ENCODE data around the gene LRCOL1. TPM values are rescaled to one million over a fixed set of nuclear protein-coding genes. Genes with fewer than 3 reads are reported as not detected.

LRCOL1 gene
- total RNA-seq, 1 experiment from 2014 or later = not detected

DNA sequence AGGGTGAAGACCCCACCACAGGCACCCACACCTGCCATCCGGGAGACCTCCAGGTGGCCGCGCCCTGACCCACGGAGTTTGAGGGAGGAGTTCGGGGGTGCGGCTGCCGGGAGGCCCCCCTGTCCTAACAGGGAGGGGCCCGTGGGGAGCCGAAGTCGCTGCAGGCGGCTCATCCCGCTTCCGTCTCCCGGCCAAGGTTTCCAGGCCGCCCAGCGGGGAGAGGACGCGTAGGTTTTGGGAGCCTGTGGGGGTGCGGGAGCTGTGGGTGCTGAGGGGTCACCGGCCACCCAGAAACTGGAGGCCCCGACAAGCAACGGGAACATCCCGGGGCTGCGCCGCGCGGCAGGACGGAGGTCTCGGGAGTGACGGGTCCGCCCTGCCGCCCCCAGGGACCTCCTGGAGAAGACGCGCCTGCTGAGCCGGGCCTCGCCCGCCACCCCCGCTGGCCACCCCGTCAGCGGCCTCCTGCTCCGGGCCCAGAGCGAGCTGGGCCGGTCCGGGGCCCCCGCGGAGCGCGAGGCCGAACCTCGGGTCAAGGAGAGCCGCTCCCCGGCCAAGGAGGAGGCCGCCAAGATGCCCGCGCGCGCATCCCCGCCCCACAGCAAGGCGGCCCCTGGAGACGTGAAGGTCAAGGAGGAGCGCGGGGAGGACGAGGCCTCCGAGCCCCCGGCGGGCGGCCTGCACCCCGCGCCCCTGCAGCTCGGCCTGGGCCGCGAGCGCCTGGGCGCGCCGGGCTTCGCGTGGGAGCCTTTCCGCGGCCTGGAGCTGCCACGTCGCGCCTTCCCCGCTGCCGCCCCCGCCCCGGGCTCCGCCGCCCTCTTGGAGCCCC lies 27.6 kb downstream of the LRCOL1 start:
- in situ Hi-C loops (cut with HindIII; ENCODE audit: low pct_unique_long_range_greater_than_20kb, low sequenced_read_pairs) = no loop called here
- CTCF ChIA-PET = no interaction called here

DNA sequence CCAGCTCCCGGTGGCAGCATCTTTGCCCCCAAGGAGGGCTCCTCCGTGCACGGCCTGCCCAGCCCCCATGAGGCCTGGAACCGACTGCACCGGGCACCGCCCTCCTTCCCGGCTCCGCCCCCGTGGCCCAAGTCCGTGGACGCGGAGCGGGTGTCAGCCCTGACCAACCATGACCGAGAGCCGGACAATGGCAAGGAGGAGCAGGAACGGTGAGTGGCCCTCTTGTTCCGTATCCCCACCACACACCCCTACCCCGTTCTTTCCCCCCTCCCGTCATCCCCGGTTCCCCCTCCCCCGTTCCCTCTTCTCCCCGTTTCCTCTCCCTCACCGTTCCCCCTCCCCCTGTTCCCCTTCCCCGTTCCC lies 28.3 kb downstream of the LRCOL1 start:
- in situ Hi-C loops (cut with HindIII; ENCODE audit: low pct_unique_long_range_greater_than_20kb, low sequenced_read_pairs) = no loop called here
- no peaks in the 10 kb centered on the region for H3K9me3 ChIP-seq (ENCODE audit: control insufficient read depth, insufficient read depth, low read depth, low read length)
- no peak for ATAC-seq
- no peak for TF ChIP-seq POLR2AphosphoS5 (IDR thresholded peaks at IDR 0.05; ENCODE audit: low read depth, low read length)
- no peak for TF ChIP-seq SIN3A (IDR thresholded peaks at IDR 0.05; ENCODE audit: borderline replicate concordance, insufficient read depth, low read depth, low read length)
- TF ChIP-seq, protein P1, sequence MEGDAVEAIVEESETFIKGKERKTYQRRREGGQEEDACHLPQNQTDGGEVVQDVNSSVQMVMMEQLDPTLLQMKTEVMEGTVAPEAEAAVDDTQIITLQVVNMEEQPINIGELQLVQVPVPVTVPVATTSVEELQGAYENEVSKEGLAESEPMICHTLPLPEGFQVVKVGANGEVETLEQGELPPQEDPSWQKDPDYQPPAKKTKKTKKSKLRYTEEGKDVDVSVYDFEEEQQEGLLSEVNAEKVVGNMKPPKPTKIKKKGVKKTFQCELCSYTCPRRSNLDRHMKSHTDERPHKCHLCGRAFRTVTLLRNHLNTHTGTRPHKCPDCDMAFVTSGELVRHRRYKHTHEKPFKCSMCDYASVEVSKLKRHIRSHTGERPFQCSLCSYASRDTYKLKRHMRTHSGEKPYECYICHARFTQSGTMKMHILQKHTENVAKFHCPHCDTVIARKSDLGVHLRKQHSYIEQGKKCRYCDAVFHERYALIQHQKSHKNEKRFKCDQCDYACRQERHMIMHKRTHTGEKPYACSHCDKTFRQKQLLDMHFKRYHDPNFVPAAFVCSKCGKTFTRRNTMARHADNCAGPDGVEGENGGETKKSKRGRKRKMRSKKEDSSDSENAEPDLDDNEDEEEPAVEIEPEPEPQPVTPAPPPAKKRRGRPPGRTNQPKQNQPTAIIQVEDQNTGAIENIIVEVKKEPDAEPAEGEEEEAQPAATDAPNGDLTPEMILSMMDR (IDR thresholded peaks at IDR 0.05) = no peak
- no peak for TF ChIP-seq TCF7L2 (IDR thresholded peaks at IDR 0.05; ENCODE audit: low read depth, low read length)
- TF ChIP-seq, protein P2, sequence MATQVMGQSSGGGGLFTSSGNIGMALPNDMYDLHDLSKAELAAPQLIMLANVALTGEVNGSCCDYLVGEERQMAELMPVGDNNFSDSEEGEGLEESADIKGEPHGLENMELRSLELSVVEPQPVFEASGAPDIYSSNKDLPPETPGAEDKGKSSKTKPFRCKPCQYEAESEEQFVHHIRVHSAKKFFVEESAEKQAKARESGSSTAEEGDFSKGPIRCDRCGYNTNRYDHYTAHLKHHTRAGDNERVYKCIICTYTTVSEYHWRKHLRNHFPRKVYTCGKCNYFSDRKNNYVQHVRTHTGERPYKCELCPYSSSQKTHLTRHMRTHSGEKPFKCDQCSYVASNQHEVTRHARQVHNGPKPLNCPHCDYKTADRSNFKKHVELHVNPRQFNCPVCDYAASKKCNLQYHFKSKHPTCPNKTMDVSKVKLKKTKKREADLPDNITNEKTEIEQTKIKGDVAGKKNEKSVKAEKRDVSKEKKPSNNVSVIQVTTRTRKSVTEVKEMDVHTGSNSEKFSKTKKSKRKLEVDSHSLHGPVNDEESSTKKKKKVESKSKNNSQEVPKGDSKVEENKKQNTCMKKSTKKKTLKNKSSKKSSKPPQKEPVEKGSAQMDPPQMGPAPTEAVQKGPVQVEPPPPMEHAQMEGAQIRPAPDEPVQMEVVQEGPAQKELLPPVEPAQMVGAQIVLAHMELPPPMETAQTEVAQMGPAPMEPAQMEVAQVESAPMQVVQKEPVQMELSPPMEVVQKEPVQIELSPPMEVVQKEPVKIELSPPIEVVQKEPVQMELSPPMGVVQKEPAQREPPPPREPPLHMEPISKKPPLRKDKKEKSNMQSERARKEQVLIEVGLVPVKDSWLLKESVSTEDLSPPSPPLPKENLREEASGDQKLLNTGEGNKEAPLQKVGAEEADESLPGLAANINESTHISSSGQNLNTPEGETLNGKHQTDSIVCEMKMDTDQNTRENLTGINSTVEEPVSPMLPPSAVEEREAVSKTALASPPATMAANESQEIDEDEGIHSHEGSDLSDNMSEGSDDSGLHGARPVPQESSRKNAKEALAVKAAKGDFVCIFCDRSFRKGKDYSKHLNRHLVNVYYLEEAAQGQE (IDR thresholded peaks at IDR 0.05; ENCODE audit: insufficient read depth in 1 of 2, low read depth in 2 of 2, low read length in 1 of 2) = no peak
- no peak overlapping the region for H3K4me3 ChIP-seq (ENCODE audit: low read depth in 2 of 2, low read length in 2 of 2)
- H3K36me3 ChIP-seq (ENCODE audit: control insufficient read depth, insufficient read depth, low read length) = no peaks in the 10 kb centered on the region
- H3K4me1 ChIP-seq (ENCODE audit: control insufficient read depth, insufficient read depth, low read length) = no peaks in the 10 kb centered on the region
- ChIA-PET CTCF (no interaction called here), POLR2A (no interaction called here)
- no peaks in the 10 kb centered on the region for H3K27me3 ChIP-seq (ENCODE audit: control insufficient read depth, insufficient read depth, low read length)
- no peak overlapping the region for H3K27ac ChIP-seq (ENCODE audit: low read length)
- no TSS peak for BruUV-seq (replicated peaks)
- intact Hi-C loops (cut with micrococcal nuclease; ENCODE audit: unreplicated experiment) = no loop called here
- DNase-seq (ENCODE audit: low read depth, low spot score) = no peak

More for the DNA sequence above, 27.6 kb downstream of the LRCOL1 start:
- Histone ChIP-seq H3K4me3 (ENCODE audit: low read depth in 2 of 2, low read length in 2 of 2) (no peak overlapping the region), H3K27me3 (ENCODE audit: control insufficient read depth, insufficient read depth, low read length) (no peaks in the 10 kb centered on the region), H3K36me3 (ENCODE audit: control insufficient read depth, insufficient read depth, low read length) (no peaks in the 10 kb centered on the region), H3K27ac (ENCODE audit: low read length) (no peak overlapping the region), H3K4me1 (ENCODE audit: control insufficient read depth, insufficient read depth, low read length) (no peaks in the 10 kb centered on the region), H3K9me3 (ENCODE audit: control insufficient read depth, insufficient read depth, low read depth, low read length) (no peaks in the 10 kb centered on the region)
- POLR2A ChIA-PET = no interaction called here
- no peak for ATAC-seq
- intact Hi-C loops (cut with micrococcal nuclease; ENCODE audit: unreplicated experiment) = no loop called here
- BruUV-seq (replicated peaks) = no TSS peak
- no peak for DNase-seq (ENCODE audit: low read depth, low spot score)
- TF ChIP-seq SIN3A (IDR thresholded peaks at IDR 0.05; ENCODE audit: borderline replicate concordance, insufficient read depth, low read depth, low read length) (no peak), POLR2AphosphoS5 (IDR thresholded peaks at IDR 0.05; ENCODE audit: low read depth, low read length) (no peak), TCF7L2 (IDR thresholded peaks at IDR 0.05; ENCODE audit: low read depth, low read length) (no peak)
- TF ChIP-seq, protein P2 (IDR thresholded peaks at IDR 0.05; ENCODE audit: insufficient read depth in 1 of 2, low read depth in 2 of 2, low read length in 1 of 2) = no peak
- TF ChIP-seq, protein P1 (IDR thresholded peaks at IDR 0.05) = no peak

All from Panc1 (cell line).